Keratinocyte (primary cell): ENCODE results near the gene ECE1. TPM values are rescaled to one million over a fixed set of nuclear protein-coding genes. Genes with fewer than 3 reads are reported as not detected.
A peak's percentile ranks its signal among the peaks of the same experiment; 100 is the strongest.

Experiments used
- DNase-seq: peaks from one replicate; pipeline ENCODE4 v3.0.0-alpha.2; 2011; ENCODE audit warnings: low read depth, missing footprints, low spot score
- FAIRE-seq: peaks from 2 replicates; lab custom pipeline; 2011; peaks lifted over from hg19 to GRCh38; lab: Jason Lieb, UNC
- H2AFZ ChIP-seq: 2 replicates; pipeline ENCODE4 v1.6.0; 2012; ENCODE audit warnings: low read length, control low read depth, inconsistent platforms; ENCODE audit not compliant: control insufficient read depth
- H3K27ac ChIP-seq: 2 replicates; pipeline ENCODE4 v1.5.1; 2011; ENCODE audit warnings: low read length; ENCODE audit not compliant: control insufficient read depth, insufficient read depth
- H3K27me3 ChIP-seq: 3 replicates; pipeline ENCODE4 v1.6.0; 2011; ENCODE audit warnings: low read length; ENCODE audit not compliant: control insufficient read depth, insufficient read depth; ENCODE audit errors: extremely low read depth
- H3K36me3 ChIP-seq, 2 experiments: 2 replicates in 1 of 2; 3 replicates in 1 of 2; pipeline ENCODE4 v1.5.1; 2011; ENCODE audit warnings: low read length in 2 of 2, mild to moderate bottlenecking in 1 of 2; ENCODE audit not compliant: control insufficient read depth in 2 of 2, insufficient read depth in 2 of 2; ENCODE audit errors: extremely low read depth in 1 of 2
- H3K4me1 ChIP-seq: 3 replicates; pipeline ENCODE4 v1.5.1; 2011; ENCODE audit warnings: low read length; ENCODE audit not compliant: control insufficient read depth, insufficient read depth; ENCODE audit errors: extremely low read depth
- H3K4me2 ChIP-seq: 3 replicates; pipeline ENCODE4 v1.6.0; 2011; ENCODE audit warnings: low read depth, low read length; ENCODE audit not compliant: control insufficient read depth, insufficient read depth; ENCODE audit errors: extremely low read depth
- H3K4me3 ChIP-seq, 3 experiments: fragments of 200-600 bp in 1 of 3; sonication (generic) in 1 of 3; 2 replicates in 2 of 3; 3 replicates in 1 of 3; pipeline ENCODE4 v1.5.1; 2011 to 2016; ENCODE audit warnings: low read length in 3 of 3, mild to moderate bottlenecking in 3 of 3, control low read depth in 2 of 3, inconsistent platforms in 1 of 3, low read depth in 1 of 3, mixed read lengths in 1 of 3, mixed run types in 1 of 3, moderate library complexity in 1 of 3; ENCODE audit not compliant: control insufficient read depth in 2 of 3, insufficient read depth in 2 of 3; ENCODE audit errors: extremely low read depth in 1 of 3
- H3K79me2 ChIP-seq: 2 replicates; pipeline ENCODE4 v1.6.0; 2012; ENCODE audit warnings: low read length; ENCODE audit not compliant: control insufficient read depth, insufficient read depth
- H3K9ac ChIP-seq: 3 replicates; pipeline ENCODE4 v1.6.0; 2011; ENCODE audit warnings: low read length; ENCODE audit not compliant: control insufficient read depth, insufficient read depth; ENCODE audit errors: extremely low read depth
- H3K9me1 ChIP-seq: 3 replicates; pipeline ENCODE4 v1.6.0; 2011; ENCODE audit warnings: low read length; ENCODE audit not compliant: control insufficient read depth, insufficient read depth; ENCODE audit errors: extremely low read depth
- H3K9me3 ChIP-seq: 2 replicates; pipeline ENCODE4 v1.5.1; 2012; ENCODE audit warnings: low read depth, low read length; ENCODE audit not compliant: control insufficient read depth
- H4K20me1 ChIP-seq: 3 replicates; pipeline ENCODE4 v1.6.0; 2011; ENCODE audit warnings: low read length; ENCODE audit not compliant: control insufficient read depth, insufficient read depth; ENCODE audit errors: extremely low read depth
- EZH2 ChIP-seq: IDR thresholded peaks from one replicate; pipeline ENCODE4 v1.6.1; 2012; ENCODE audit warnings: inconsistent platforms, mild to moderate bottlenecking, low read length, moderate library complexity
- dilution Hi-C: fragments of 300-500 bp; cut with MboI; formaldehyde crosslinking; loops from one replicate; pipeline ENCODE4 v1.7.0; 2020; ENCODE audit warnings: low sequenced_read_pairs; ENCODE audit not compliant: extremely low pct_ligation_motif_present
- polyA plus RNA-seq, 5 experiments: library from polyadenylated mRNA; depleted of rRNA in 3 of 5; stranded (reverse) in 3 of 5; stranded (forward) in 1 of 5; unstranded in 1 of 5; fragments of >200 nt; gene quantifications; 1 replicate in 1 of 5; 2 replicates in 3 of 5; 3 replicates in 1 of 5; pipeline versions ENCODE4 v1.2.1 to v1.2.3, GENCODE V29; 2011 to 2012; ENCODE audit warnings: missing spikeins in 2 of 5, low read depth in 1 of 5, low replicate concordance in 1 of 5
- TF ChIP-seq, protein P1 (sequence below), 3 experiments: IDR thresholded peaks in 1 of 3; conservative IDR thresholded peaks in 1 of 3; optimal IDR thresholded peaks in 1 of 3; 2 replicates in 2 of 3; 3 replicates in 1 of 3; pipeline versions ENCODE3 to v1.5.1; 2011; ENCODE audit warnings: low read length in 3 of 3, mild to moderate bottlenecking in 3 of 3, moderate library complexity in 2 of 3, control low read depth in 1 of 3, inconsistent platforms in 1 of 3; ENCODE audit not compliant: insufficient read depth in 2 of 3; ENCODE audit errors: extremely low read depth in 1 of 3

Gene ECE1
- polyA plus RNA-seq, 1 donor (not counting 4 experiments of a cell fraction or from before 2014, with no cell fraction given), result 59.1 TPM

DNA sequence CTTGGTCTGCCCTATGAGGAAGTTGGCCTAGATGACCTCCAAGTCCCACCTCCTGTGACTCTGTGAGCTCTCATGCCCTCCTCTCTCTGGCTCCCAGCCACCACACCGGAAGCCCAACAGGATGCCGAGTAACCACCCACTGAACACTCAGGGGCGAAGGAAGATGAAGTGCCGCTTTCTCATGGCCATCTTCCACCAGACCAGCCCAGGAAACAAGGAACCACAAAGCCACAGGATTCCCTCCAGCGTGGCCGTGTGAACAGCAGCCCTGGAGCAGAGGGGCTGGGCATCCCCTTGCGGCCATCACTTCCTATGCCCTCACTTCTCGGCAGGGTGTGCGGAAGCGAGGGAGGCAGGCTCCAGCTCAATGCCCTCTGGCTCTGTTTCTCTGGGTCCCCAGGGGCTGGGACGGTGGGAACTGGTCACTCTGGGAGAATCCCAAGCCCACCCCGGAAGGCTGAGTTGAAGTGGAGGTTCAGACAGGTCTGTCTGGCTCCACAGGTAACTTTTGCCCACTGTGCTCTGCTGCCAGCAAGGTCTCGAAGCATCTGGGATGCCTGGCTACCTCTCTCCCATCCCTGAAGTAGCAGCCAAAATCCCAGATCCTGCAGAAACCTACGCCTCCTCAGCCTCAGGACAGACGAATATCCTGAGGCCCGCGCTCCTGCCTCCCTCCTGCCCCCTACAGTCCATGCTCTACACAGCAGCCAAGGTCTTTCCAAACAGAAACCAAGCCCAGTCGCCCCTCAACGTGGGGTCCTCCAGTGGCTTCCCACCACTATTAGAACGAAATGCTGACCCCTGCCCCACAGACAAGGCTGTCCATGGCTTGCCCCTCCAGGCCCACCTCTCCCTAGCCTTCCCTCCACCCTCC is 44.2 kb upstream of the ECE1 start:
- dilution Hi-C loops, result no loop called here
- Histone ChIP-seq H4K20me1 (no peaks in the 10 kb centered on the region), H3K4me1 (peaks cover 28% of the 10 kb centered on the region), H3K9ac (peak overlapping the region; percentile 56), H2AFZ (peak overlapping the region; percentile 29), H3K79me2 (peaks cover 5% of the 10 kb centered on the region), H3K27me3 (no peaks in the 10 kb centered on the region), H3K27ac (peak overlapping the region; percentile 19), H3K4me2 (peak overlapping the region; percentile 61), H3K4me3 (peak overlapping the region in 2 of 3 experiments; percentile 24 to 47), H3K9me3 (no peaks in the 10 kb centered on the region), H3K36me3 (no peaks in the 10 kb centered on the region), H3K9me1 (no peaks in the 10 kb centered on the region)
- DNase-seq (no peak), FAIRE-seq (peak; percentile 67)
- TF ChIP-seq, protein P1, sequence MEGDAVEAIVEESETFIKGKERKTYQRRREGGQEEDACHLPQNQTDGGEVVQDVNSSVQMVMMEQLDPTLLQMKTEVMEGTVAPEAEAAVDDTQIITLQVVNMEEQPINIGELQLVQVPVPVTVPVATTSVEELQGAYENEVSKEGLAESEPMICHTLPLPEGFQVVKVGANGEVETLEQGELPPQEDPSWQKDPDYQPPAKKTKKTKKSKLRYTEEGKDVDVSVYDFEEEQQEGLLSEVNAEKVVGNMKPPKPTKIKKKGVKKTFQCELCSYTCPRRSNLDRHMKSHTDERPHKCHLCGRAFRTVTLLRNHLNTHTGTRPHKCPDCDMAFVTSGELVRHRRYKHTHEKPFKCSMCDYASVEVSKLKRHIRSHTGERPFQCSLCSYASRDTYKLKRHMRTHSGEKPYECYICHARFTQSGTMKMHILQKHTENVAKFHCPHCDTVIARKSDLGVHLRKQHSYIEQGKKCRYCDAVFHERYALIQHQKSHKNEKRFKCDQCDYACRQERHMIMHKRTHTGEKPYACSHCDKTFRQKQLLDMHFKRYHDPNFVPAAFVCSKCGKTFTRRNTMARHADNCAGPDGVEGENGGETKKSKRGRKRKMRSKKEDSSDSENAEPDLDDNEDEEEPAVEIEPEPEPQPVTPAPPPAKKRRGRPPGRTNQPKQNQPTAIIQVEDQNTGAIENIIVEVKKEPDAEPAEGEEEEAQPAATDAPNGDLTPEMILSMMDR (optimal IDR thresholded peaks at IDR 0.05 in 1 of 3, IDR thresholded peaks at IDR 0.05 in 1 of 3, conservative IDR thresholded peaks at IDR 0.05 in 1 of 3; ENCODE audit: extremely low read depth in 1 of 3, insufficient read depth in 2 of 3, low read length in 3 of 3), result peak; percentile 88 to 89 (median 88)
- no peak for TF ChIP-seq EZH2

DNA sequence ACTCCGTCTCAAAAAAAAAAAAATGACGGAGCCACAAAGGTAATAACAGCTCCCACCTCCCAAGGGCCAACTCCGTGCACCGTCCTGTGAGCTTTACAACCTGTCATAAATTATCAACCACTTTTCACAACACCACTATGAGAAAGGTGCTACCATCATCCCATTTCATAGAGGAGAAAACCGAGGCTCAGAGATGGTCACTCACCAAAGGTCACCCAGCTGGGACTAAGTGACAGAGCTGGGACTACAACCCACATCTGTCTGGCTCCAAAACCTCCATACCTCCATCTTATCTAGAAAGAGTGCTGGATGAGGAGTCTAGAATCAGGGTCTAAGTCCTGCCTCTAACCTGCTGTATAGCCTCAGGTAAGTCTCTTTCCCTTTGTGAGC is 43.6 kb upstream of the ECE1 start:
- TF ChIP-seq EZH2, result no peak
- TF ChIP-seq, protein P1 (optimal IDR thresholded peaks at IDR 0.05 in 1 of 3, IDR thresholded peaks at IDR 0.05 in 1 of 3, conservative IDR thresholded peaks at IDR 0.05 in 1 of 3; ENCODE audit: extremely low read depth in 1 of 3, insufficient read depth in 2 of 3, low read length in 3 of 3), result no peak
- Histone ChIP-seq H3K9ac (no peak overlapping the region), H3K4me3 (peak overlapping the region in 1 of 3 experiments; percentile 19), H3K36me3 (no peaks in the 10 kb centered on the region), H3K79me2 (peaks cover 5% of the 10 kb centered on the region), H3K9me3 (no peaks in the 10 kb centered on the region), H3K4me2 (no peak overlapping the region), H3K4me1 (peaks cover 33% of the 10 kb centered on the region), H3K27ac (no peak overlapping the region), H3K9me1 (no peaks in the 10 kb centered on the region), H3K27me3 (no peaks in the 10 kb centered on the region), H4K20me1 (no peaks in the 10 kb centered on the region), H2AFZ (no peak overlapping the region)
- no peak for DNase-seq
- dilution Hi-C loops, result no loop called here
- FAIRE-seq, result no peak
